ENCODE results near the gene OSBPL1A.
A peak's percentile ranks its signal among the peaks of the same experiment; 100 is the strongest.

The OSBPL1A gene

DNA sequence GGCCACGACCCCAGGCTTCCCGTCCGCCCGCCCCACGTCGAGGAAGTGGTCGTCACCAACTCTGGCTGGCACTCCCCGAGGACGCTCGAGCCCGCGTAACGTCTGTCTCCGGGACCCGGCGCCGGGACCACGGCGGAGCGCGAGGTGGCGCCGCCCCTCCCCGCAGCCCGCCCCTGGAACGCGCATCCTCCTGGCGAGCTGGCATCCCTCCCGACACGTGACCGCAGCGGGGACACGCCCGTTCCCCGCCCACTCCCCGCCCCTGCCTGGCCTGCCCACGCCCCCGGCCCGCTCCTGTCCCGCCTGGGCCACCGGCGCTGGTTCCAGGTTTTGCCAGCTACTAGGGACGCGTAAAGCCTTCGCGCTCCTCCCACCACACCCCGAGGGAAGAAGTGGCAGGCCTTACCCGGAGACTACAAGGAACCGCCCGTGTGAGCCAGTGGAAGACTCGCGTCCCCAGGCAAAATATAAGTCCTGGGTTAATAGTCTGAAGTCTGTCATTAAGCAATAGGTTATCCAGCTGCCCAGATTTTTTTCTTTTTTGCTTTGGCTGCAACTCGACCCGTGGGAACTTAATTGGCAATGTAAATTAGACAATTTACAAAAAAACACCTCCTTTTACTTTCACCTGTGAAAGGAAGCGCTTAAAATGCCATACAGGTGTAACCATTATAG, at the start of gene OSBPL1A:
Gene OSBPL1A, minus strand, starts transcription at position 131 of the 675 bp plus-strand sequence. CDS start 20,291 bp downstream, outside the sequence.
- peak; percentile 86 for DNase-seq

DNA sequence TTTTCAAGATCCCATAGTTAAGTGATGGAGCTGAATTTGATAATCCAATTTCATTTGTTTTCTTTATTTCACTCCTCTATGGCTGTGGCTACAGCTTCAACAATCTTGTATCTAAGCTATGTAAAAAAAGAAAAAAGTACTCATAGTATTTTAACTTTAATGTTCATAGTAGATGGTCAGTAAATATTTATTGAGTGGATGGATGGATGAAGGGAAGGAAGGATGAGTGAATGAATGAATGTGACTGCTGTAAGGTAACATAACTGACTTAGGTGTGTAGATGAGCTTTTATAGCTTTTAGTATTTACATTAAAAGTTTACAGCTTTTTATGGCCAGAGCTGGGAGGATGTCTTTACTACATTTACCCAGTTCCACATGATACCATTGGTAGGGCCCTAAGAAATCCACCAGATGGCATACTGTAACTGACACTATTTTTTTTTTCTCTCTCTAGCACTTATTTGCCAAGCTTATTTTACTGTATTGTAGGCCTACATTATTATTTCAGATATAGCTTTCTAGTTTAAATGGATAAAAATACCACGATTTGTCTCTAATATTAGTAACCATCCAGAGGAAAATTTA, 49.4 kb upstream of the OSBPL1A start:
- no peak for DNase-seq

DNA sequence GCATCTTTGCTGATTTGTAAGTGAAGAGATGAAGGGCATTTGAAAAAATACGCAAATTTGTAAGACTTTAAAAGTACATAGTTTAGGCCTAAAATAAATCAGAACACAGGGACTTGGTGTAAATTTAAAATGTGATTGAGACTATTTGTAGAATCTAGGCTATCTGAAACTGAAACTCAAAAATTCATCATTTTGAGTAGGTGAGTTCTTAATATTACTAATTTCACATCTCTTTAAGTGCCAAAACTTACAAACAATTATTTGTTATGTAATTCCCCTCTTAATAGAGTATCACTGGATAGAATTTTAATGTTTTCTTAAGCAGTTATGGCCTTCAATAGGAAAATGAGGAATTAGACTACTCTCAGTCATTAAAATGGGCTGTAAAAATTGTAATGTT, 48.8 kb upstream of the OSBPL1A start:
- DNase-seq = no peak

DNA sequence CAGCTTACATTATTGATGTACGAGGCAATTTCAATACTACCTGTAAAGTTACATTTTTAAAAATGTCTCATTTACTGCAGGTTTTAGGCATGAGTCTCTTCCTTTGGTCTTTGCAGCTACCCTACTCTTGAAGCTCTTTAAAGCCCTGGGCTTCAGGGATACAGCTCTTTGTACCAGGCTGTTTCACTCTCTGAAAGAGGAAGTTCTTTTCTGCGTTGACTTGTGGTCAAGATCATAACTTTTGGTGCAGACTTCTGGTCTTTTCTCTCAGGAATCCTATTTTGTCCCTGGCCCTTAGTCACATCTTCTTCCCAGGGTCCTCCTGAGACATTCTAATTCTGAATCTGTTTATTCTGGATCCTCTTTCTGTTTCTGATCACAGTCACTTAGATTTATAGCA, 46.2 kb upstream of the OSBPL1A start:
- DNase-seq = no peak

DNA sequence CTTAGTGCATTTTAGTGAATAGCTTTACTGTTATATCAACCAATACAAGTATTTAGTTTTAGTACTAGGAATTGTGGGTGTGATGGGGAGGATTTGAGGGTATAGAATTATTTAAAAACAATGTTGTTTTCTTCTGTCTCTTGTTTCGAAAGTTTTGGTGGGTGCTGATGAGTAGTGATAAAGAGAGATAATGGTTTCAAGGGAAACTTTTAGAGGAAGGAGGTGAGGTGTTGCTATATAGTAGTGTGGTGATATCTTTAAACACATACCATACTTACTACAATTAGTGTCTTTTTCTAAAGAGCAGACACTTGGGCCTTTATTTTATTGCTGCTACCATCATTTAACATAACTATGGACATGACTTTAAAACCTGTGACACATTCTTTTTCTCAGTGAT, 39.3 kb upstream of the OSBPL1A start:
- no peak for DNase-seq

DNA sequence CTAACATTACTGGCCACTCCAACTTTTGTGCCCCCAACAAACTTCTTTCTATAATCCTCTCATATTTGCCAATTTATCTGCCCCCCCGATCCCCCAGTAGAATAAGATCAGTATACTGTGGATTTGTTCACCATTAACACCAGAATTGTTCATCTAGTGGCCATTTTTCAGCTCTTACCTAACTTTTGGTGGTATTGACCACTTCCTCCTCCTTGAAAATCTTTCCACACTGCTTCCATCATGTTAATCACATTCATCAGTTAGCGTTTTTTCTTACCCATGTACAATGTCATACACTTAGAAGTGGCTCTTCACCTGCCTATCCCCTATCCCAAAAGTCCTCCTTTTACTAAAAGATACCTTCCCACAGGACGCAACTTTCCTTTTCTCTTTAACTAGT, 35.0 kb upstream of the OSBPL1A start:
- no peak for DNase-seq

DNA sequence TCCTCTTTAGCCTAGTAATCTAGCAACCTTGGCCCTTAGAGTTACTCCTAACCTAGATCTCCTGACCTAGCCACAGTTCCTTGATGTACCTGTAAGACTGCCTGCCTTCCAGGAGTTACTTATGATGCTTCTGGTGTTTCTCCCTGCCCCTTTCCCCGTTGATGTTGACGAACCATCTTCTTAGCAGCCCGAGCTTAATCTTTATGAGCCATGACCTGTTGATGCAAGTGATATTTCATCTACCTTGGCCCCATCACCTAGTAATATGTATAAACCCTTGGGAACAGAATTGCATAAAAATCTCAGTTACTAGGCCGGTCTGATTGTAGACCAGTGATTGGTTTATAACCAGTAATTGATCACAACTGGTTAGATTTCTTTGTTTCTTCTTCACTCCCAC, 31.6 kb upstream of the OSBPL1A start:
- no peak for DNase-seq

DNA sequence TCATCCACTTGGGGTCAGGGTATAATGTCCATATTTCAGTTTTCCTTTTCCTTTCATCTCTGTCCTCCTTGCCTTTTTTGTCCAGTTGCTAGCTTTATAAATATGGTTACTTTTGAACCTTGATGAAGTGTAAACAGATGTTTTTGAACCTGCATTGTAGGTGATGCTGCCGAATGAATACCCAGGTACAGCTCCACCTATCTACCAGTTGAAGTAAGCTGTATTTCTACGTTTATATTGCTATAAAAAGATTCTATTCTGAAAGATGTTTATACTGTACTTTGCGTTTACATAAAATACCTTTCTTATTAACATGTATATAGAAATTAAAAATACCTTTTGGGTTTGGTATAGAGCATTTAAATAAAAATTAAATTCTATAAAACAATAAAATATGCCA, 31.1 kb upstream of the OSBPL1A start:
- no peak for DNase-seq

DNA sequence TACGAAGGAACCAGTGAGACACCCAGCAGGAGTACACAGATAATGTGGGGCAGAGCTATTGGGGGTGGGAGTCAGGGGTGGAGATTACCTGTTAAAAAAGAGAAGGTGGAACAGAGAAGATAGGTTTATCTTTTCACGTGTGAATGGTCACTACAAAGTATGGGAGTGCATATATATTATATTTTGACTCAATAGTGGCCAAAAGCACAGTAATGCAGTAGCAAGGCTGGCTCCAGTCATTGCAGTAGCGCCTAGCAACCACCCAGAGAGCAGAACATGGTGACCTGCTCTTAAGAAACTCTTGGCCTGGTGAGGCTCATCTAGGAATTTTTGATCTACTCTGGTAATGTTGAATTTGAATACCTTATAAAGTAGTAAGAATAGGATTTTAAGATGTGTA, 29.9 kb upstream of the OSBPL1A start:
- DNase-seq = no peak

DNA sequence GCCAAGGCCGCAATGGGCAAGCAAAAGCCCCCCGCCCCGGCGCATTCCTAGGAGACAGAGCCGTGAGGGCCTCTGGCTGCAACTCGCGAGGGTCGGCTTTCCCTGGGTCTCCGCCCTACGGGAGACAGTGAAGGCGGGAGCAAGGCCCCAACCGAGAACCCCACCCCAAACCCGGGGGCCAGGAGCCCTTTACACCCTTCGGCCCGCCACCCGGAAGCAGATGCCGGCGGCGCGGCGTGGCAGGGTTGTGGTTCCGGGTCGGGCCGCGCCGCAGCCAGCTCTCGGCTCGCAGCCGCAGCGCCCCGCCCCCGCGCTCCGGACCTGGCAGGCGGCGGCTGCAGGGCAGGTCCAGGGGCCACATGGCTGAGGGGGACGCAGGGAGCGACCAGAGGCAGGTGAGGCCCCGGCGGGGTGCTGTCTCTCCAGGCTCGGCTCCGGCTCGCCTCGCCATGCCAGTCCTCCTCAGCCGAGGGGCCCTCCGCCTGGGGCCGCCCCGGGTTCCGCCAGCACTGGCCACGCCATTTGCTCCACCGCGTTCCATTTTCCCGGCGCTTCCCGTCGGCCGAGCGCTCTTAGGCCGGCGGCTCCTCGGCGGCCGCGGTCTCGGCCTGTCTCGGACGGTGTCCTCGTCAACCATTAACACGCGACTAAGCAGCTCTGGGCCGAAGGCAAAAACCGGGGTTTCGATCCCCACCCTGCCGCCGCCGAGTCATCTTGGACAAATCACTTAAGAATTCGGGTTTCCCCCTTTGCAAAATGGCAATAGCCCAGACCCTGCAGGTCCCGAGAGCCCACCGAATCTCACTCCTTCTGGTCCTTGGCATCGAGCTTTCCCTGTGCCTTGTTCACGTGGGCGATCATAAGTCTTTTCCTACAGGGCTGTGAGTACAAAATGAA, 29.0 kb upstream of the OSBPL1A start, which contains the start of gene IMPACT:
Gene IMPACT, plus strand, starts transcription at position 273 of the 897 bp plus-strand sequence. Its CDS starts 87 bp downstream, at position 360.
- peak; percentile 67 for DNase-seq

DNA sequence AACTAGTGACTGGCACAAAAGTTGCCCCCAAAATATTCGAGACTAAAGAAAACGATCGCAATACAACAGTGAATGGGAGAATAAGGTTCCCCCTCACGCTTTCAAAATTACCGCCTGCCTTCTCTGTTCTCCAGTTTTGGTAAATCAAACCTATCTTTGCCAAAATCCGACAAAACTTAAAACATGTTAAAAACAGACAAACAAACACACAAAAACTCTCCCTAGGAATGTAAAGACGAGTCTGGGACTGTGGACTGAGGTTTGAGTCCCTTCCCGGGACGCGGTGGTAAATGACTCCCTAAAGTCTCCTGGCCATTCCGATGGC, 28.4 kb upstream of the OSBPL1A start:
- no peak for DNase-seq

DNA sequence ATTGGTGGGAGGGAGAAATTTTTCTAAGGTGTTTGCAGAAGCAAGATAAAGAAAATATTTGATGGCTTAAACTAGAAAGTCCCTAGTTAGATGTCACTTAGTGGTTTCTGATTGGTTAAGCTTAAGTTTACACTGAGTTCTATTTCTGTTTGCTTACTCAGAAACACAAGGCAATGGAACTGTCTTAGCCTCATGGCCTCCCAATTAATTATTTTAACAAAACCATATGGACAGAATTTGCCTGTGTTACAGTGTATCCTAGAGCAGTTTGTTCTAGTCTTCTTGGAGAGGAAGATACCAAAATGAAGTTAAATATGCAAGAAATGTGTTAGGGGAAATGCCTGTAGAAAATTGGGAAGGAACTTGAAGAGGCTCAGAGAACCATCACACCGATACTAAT, 24.2 kb upstream of the OSBPL1A start:
- DNase-seq = no peak

DNA sequence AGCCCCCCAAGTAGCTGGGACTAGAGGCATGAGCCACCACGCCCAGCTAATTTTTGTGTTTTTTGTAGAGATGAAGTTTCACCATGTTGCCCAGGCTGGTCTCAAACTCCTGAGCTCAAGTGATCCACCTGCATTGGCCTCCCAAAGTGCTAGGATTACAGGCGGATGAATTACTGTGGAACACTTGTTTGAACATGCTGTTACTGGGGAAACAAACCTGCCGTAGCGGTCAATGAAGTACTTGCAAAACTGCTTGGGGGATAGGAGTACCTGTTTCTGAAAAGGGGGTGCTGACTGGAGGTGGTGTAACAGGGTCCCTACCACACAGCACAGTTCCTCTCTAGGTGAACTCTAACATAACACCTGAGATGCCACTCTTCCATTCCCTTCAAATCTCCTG, 22.9 kb upstream of the OSBPL1A start:
- no peak for DNase-seq

DNA sequence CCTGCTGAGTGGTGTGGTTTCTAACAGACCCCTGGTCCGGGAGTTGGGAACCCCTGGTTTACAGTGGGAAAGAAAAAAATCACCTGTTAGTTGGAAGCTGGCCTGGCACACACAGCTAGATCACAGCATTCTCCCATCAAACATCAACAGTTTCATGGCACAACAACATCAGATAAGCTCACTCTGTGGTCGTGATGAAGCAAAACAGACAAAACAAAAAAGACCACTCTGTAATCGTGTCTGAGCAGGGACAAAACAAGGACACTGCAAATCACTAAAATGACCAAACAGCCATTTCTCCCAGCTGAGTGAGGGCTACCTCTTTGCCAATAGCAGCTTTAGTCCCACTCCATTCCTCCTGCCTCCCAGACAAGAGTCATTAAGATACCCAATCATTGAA, 19.9 kb upstream of the OSBPL1A start:
- no peak for DNase-seq

DNA sequence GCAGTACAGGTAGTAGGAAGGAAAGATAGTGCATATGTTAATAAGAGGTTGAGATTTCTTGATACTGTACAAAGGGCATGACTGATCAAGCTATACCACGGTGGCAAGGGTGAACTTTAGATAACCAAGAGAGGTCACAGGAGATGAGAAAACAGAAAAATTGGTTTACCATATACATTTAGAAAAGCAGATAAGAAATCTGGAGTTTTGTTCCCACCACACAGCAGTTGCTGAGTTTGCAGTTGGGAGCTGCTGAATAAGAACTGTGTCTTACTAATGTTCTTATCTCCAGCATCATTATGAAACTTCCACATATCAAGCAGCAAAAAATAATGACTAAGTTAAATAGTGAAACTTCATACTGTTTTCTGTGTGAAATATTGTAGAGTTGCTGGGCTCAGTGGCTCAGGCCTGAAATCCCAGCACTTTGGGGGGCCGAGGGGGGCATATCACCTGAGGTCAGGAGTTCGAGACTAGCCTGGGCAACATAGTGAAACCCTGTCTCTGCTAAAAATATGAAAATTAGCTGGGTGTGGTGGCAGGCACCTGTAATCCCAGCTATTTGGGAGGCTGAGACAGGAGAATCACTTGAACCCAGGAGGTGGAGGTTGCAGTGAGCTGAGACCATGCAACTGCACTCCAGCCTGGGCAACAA, 16.9 kb upstream of the OSBPL1A start:
- no peak for DNase-seq

DNA sequence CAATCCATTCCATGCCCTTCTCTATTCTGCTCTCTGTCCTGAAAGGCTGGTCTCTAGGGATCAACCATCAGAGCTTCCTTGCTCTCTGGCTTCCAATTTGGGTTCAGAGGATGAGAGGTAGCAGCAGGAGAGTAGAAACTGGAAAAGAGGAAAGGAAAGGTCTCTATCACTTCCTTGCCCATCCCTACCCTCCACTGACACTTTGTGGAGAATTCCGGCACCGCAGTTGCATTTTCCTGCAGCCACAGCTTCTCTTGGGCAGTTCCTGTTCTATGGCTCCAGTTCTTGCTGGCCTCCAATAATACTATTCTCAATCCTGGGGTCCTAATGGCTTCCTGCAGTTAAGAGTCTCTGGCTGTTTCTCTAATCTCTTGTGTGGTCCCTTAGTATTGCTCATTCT, 15.5 kb upstream of the OSBPL1A start:
- no peak for DNase-seq

DNA sequence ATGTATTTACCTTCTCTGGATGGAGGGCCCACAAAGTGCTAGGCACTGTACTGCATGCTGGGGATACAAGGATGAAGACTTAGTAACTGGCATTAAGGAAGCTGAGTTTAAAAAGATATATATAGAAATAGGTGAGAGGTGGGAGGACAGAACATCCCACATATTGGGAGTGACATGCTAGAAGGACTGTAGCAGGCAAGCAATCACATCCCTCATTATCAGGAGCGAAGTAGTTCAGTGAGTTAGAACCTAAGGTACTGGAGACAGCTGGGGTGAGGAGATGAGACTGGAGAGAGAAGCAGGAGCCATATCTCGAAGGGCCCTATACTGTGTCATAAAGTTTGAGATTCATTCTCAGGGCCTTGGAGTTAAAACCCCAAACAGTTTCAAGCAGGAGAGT, 10.9 kb upstream of the OSBPL1A start:
- DNase-seq = no peak

DNA sequence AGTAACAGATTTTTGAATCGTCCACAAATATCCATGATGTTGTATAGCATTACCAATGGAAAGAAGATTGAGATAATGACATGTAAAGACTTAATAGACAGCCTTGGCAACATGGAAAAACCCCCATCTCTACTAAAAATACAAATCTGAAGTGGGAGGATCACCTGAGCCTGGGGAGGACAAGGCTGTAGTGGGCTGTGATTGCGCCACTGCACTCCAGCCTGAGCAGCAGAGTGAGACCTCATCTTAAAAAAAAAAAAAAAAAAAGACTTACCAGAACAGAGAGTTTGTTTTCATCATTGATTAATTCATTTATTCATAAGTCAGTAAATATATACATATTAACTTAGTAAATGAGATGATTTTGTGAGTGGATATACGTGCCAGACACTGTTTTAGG, 7.0 kb upstream of the OSBPL1A start:
- DNase-seq = no peak

DNA sequence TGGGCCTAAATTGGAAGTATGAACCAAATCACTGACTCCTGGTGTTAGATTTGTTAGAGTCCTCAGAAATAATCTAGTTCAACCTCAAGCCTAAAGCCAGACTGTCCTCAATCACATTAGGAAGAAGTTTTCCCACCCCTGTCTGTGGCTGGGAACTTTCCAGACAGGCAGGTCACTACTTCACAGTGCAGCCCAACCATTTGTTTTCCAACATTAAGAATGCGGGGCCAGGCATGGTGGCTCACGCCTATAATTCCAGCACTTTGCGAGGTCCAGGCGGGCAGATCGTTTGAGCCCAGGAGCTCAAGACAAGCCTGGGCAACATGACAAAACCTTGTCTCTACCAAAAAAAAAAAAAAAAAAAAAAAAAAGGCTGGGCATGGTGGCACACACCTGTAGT, 5.5 kb upstream of the OSBPL1A start:
- no peak for DNase-seq

DNA sequence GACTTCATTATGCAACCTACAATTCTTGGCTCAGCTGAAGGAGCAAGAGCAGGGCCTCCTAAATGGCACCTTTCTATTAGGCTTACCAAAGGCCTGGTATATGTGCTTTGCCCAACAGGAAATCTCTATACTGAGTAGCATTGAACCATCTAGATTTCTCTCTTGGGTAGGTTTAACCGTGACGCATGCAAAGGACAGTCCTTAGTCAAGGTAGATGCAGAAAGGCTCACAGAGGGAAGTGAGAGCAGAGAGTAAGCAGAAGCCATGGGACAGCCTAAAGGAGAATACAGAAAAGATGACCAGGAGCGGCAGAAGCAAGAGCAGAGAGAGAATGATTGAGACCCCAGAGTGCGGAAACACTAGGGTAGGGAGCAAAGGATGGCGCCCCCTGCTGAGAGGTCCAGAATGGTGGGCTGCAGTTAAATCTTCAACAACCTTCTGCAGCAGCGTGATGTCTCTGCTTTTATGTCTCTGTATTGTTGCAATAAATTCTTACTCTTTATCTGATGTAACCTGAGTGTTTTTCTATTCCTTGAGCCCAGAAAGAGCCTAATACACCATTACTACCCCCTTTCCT, 4.7 kb upstream of the OSBPL1A start:
- no peak for DNase-seq

DNA sequence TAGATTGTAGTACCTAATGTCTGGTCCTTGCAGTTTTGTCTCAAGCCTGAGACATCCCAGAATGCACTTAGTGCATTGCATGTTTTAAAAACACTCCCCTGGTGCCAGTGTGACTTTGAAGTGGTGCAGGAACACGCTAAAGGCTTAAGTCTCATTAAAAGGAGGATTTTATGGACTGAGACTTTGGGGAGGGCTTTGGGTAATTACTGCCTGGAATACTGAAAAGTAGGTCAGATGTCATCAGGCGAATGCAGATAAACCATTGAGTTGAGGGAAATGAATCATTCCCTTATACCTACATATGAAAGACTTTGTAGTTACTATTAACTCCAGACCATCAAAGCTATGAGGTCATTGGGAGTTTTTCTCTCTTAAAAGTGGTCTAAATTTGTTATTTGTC, 3.0 kb upstream of the OSBPL1A start:
- no peak for DNase-seq

DNA sequence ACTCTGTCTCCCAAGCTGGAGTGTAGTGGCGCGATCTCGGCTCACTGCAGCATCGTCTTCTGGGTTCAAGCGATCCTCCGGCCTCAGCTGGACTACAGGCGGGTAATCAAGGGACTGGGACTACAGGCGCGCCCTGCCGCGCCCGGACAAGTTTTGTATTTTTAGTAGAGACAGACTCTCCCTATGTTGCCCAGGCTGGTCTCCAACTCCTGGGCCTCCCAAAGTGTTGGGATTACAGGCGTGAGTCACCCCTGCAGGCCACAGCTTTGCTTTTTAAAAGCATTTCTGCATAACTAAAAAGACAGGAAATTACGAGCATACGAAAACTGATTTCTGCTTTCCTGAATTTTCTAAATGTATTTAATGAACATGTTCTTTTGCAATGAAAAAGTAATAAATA, 916 bp upstream of the OSBPL1A start:
- DNase-seq = no peak

DNA sequence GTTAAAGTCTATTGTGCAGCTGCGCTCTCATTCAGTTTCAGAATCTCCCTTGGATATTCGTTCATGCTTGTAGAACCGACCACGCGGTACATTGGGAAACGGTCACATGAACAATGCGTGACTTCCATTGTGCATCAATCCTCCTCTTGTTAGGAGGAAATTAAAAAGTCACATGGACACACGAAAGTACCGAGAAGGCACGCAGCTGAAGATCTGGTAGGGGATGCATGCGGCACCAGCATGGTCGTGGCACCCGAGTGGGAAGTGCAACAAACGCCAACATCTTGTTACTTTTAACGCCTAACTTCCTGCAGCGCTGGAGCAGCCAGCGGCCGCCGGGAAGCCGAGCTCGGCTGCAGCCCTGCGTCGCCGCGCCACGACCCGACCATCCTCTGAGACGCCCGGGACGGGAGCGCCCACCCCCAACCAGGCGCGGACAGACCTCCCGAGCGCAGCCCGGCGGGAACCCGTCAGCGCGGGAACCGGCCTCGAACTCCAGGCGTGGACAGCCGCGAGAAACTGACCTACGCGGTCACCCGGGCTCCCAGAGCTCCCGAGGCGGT, 412 bp downstream of the OSBPL1A start:
- peak; percentile 74 for DNase-seq
